Naive thymus-derived CD4-positive, alpha-beta T cell (primary cell): Measurements from ENCODE around the gene OXSR1. TPM values are rescaled to one million over a fixed set of nuclear protein-coding genes. Genes with fewer than 3 reads are reported as not detected.

Experiments
- ATAC-seq: fragments of 150-1000 bp; cut with Tn5 transposase; 2 replicates; pipeline ENCODE4 v1.10.0; 2021; ENCODE audit warnings: mild to moderate bottlenecking, moderate library complexity
- CTCF ChIA-PET: fragments of 350-600 bp; sonication (Branson Sonifier 250); formaldehyde crosslinking; loops from one replicate; lab custom pipeline; 2021; ENCODE audit warnings: antibody characterized with exemption; lab: Charles Lee
- POLR2A ChIA-PET: fragments of 350-600 bp; sonication (Branson Sonifier 250); formaldehyde crosslinking; loops from one replicate; lab custom pipeline; 2021; ENCODE audit warnings: antibody characterized with exemption, inconsistent platforms; lab: Charles Lee
- DNase-seq, 9 donors: peaks; one replicate each; pipeline versions ENCODE4 v3.0.0 to v3.0.0-alpha.2; 2020 to 2022; ENCODE audit warnings: mixed read lengths in 1 of 9
- H3K27ac ChIP-seq: one replicate; pipeline ENCODE4 v1.7.0; 2013; ENCODE audit warnings: mild to moderate bottlenecking, low read depth, low read length, moderate library complexity
- H3K27me3 ChIP-seq, 2 donors: one replicate each; pipeline ENCODE4 v1.7.0; 2013; ENCODE audit warnings: low read length in 2 of 2, mild to moderate bottlenecking in 2 of 2, moderate library complexity in 2 of 2; ENCODE audit not compliant: control insufficient read depth in 2 of 2, insufficient read depth in 2 of 2
- H3K36me3 ChIP-seq, 3 experiments: 1 replicate in 2 of 3; 2 replicates in 1 of 3; pipeline ENCODE4 v1.7.0; 2013; ENCODE audit warnings: low read length in 3 of 3, mild to moderate bottlenecking in 3 of 3, moderate library complexity in 1 of 3; ENCODE audit not compliant: insufficient read depth in 3 of 3, control insufficient read depth in 2 of 3
- H3K4me1 ChIP-seq, 2 donors: one replicate each; pipeline ENCODE4 v1.7.0; 2013; ENCODE audit warnings: low read length in 2 of 2, mild to moderate bottlenecking in 2 of 2, moderate library complexity in 1 of 2; ENCODE audit not compliant: control insufficient read depth in 2 of 2, insufficient read depth in 2 of 2
- H3K4me3 ChIP-seq: 2 replicates; pipeline ENCODE4 v1.7.0; 2013; ENCODE audit warnings: mild to moderate bottlenecking, low read length
- H3K9me3 ChIP-seq, 3 experiments: 1 replicate in 2 of 3; 2 replicates in 1 of 3; pipeline ENCODE4 v1.7.0; 2013; ENCODE audit warnings: low read length in 3 of 3; ENCODE audit not compliant: control insufficient read depth in 2 of 3
- H3K27ac Mint-ChIP-seq, 9 donors: one replicate each; pipeline ENCODE4 v1.8.0; 2020 to 2022; ENCODE audit warnings: mixed read lengths in 9 of 9, mild to moderate bottlenecking in 8 of 9, moderate library complexity in 5 of 9, inconsistent platforms in 2 of 9
- H3K27me3 Mint-ChIP-seq, 5 donors: one replicate each; pipeline ENCODE4 v1.8.0; 2021 to 2022; ENCODE audit warnings: mixed read lengths in 5 of 5, mild to moderate bottlenecking in 1 of 5
- H3K36me3 Mint-ChIP-seq, 5 donors: one replicate each; pipeline ENCODE4 v1.8.0; 2020 to 2022; ENCODE audit warnings: mixed read lengths in 5 of 5, mild to moderate bottlenecking in 3 of 5, inconsistent platforms in 1 of 5
- H3K4me1 Mint-ChIP-seq, 7 donors: one replicate each; pipeline ENCODE4 v1.8.0; 2020 to 2022; ENCODE audit warnings: mixed read lengths in 7 of 7, mild to moderate bottlenecking in 3 of 7, inconsistent platforms in 1 of 7
- H3K4me3 Mint-ChIP-seq, 10 donors: one replicate each; pipeline ENCODE4 v1.8.0; 2020 to 2022; ENCODE audit warnings: mild to moderate bottlenecking in 10 of 10, mixed read lengths in 10 of 10, moderate library complexity in 6 of 10, inconsistent platforms in 2 of 10
- H3K9me3 Mint-ChIP-seq, 11 donors: one replicate each; pipeline ENCODE4 v1.8.0; 2020 to 2022; ENCODE audit warnings: mixed read lengths in 11 of 11, mild to moderate bottlenecking in 4 of 11, inconsistent platforms in 1 of 11, moderate library complexity in 1 of 11
- intact Hi-C, 2 donors: fragments of 100-400 bp; cut with micrococcal nuclease; formaldehyde crosslinking; loops; one replicate each; pipeline ENCODE4 v1.15.1; 2023
- polyA plus RNA-seq, 2 donors: library from polyadenylated mRNA; unstranded; fragments of 300-500 nt; fragmentation: Illumina TruSeq; gene quantifications; one replicate each; pipeline ENCODE4 v1.2.3, GENCODE V29; 2021
- total RNA-seq, 6 experiments: library from RNA in 5 of 6; stranded (reverse) in 5 of 6; gene quantifications; 1 replicate in 5 of 6; 2 replicates in 1 of 6; pipeline ENCODE4 v1.2.3 and lab custom pipeline; 2021 to 2026

The OXSR1 gene
- total and polyA plus RNA-seq, 7 experiments from 2014 or later: 12.3 to 59.7 (median 35.9) TPM

GRCh38 chr3:38121832-38122461 is 43.4 kb upstream of the OXSR1 start:
- Mint-ChIP-seq H3K4me1 (peaks cover 4 to 20% (median 9%) of the 10 kb centered on the region in 7 donors), H3K27ac (peak overlapping the region in 2 of 9 donors; percentile 1 to 52), H3K27me3 (no peaks in the 10 kb centered on the region), H3K36me3 (peaks cover 0 to 29% (median 12%) of the 10 kb centered on the region in 5 donors), H3K4me3 (no peak overlapping the region), H3K9me3 (no peaks in the 10 kb centered on the region)
- Histone ChIP-seq H3K4me1 (no peaks in the 10 kb centered on the region), H3K27ac (no peak overlapping the region), H3K4me3 (no peak overlapping the region), H3K9me3 (no peaks in the 10 kb centered on the region), H3K36me3 (peaks cover 11 to 69% (median 14%) of the 10 kb centered on the region in 3 experiments), H3K27me3 (no peaks in the 10 kb centered on the region)
- intact Hi-C loops: no loop called here
- ATAC-seq: no peak
- ChIA-PET POLR2A (no interaction called here), CTCF (no interaction called here)
- peak in 1 of 9 donors; percentile 16 for DNase-seq

DNA sequence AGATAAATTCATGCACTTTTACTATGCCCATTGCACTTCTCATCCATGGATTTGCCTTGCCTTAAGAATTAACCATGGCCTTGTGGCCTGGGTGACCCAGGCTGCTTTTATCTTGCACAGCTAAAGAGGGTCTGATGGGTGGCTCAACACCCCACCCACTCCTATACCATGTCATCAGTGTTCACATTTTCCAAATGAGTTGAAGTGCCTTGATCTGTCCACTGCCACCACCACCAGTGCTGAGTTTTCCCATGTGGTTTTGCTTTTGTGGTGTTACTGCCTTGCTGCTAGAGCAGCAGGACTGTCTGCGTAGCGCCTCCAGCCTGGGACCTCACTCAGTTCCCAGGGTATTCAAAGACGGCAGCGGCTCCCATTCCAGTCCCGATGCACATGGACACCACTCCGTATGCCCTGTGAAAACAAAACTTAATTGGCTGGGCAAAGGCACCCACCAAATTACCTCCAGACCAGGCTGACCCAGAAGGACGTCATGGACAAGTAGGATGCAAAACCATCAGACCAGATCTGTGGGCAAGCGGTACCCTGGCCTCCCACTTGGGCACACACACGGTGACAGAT is 42.5 kb upstream of the OXSR1 start:
- Mint-ChIP-seq H3K9me3 (no peaks in the 10 kb centered on the region), H3K4me1 (peaks cover 4 to 20% (median 10%) of the 10 kb centered on the region in 7 donors), H3K4me3 (no peak overlapping the region), H3K27me3 (no peaks in the 10 kb centered on the region), H3K27ac (peak overlapping the region in 2 of 9 donors; percentile 45 to 77), H3K36me3 (peaks cover 0 to 37% (median 12%) of the 10 kb centered on the region in 5 donors)
- no peak for ATAC-seq
- DNase-seq: peak in 1 of 9 donors; percentile 18
- intact Hi-C loops: no loop called here
- H3K9me3 ChIP-seq: no peaks in the 10 kb centered on the region
- peaks cover 19 to 78% (median 23%) of the 10 kb centered on the region in 3 experiments for H3K36me3 ChIP-seq
- CTCF ChIA-PET: no interaction called here
- no peaks in the 10 kb centered on the region for H3K27me3 ChIP-seq
- POLR2A ChIA-PET: no interaction called here
- H3K4me3 ChIP-seq: no peak overlapping the region
- no peak overlapping the region for H3K27ac ChIP-seq
- H3K4me1 ChIP-seq: no peaks in the 10 kb centered on the region

GRCh38 chr3:38124324-38125122 is 40.8 kb upstream of the OXSR1 start:
- no peak overlapping the region for H3K4me3 ChIP-seq
- H3K4me1 Mint-ChIP-seq: peaks cover 4 to 16% (median 6%) of the 10 kb centered on the region in 7 donors
- intact Hi-C loops: no loop called here
- peaks cover 0 to 42% (median 12%) of the 10 kb centered on the region in 5 donors for H3K36me3 Mint-ChIP-seq
- H3K9me3 Mint-ChIP-seq: no peaks in the 10 kb centered on the region
- ChIA-PET POLR2A (interaction anchor here (0.8 kb wide), 1 partner anchor 40 kb away, joined by 3 read pairs; no protein-coding TSS in a partner anchor), CTCF (no interaction called here)
- no peaks in the 10 kb centered on the region for H3K4me1 ChIP-seq
- H3K4me3 Mint-ChIP-seq: no peak overlapping the region
- H3K27me3 Mint-ChIP-seq: no peaks in the 10 kb centered on the region
- no peaks in the 10 kb centered on the region for H3K27me3 ChIP-seq
- DNase-seq (no peak), ATAC-seq (no peak)
- no peak overlapping the region for H3K27ac ChIP-seq
- no peaks in the 10 kb centered on the region for H3K9me3 ChIP-seq
- H3K36me3 ChIP-seq: peaks cover 23 to 94% (median 26%) of the 10 kb centered on the region in 3 experiments
- peak overlapping the region in 3 of 9 donors; percentile 6 to 45 (median 23) for H3K27ac Mint-ChIP-seq

- peak in 1 of 9 donors; percentile 17 for DNase-seq
- Histone ChIP-seq H3K4me1 (no peaks in the 10 kb centered on the region), H3K27me3 (no peaks in the 10 kb centered on the region), H3K4me3 (no peak overlapping the region), H3K9me3 (no peaks in the 10 kb centered on the region), H3K27ac (no peak overlapping the region), H3K36me3 (peaks cover 23 to 95% (median 26%) of the 10 kb centered on the region in 3 experiments)
- Mint-ChIP-seq H3K4me3 (no peak overlapping the region), H3K9me3 (no peaks in the 10 kb centered on the region), H3K36me3 (peaks cover 4 to 47% (median 16%) of the 10 kb centered on the region in 5 donors), H3K4me1 (peaks cover 7 to 20% (median 10%) of the 10 kb centered on the region in 7 donors), H3K27me3 (no peaks in the 10 kb centered on the region), H3K27ac (peak overlapping the region in 5 of 9 donors; percentile 6 to 77 (median 53))
- no peak for ATAC-seq
- ChIA-PET POLR2A (no interaction called here), CTCF (no interaction called here)
- intact Hi-C loops: no loop called here
Observed at GRCh38 chr3:38125305-38126120, 39.8 kb upstream of the OXSR1 start.

GRCh38 chr3:38126121-38126892 is 39.0 kb upstream of the OXSR1 start:
- Histone ChIP-seq H3K36me3 (peaks cover 23 to 95% (median 26%) of the 10 kb centered on the region in 3 experiments), H3K4me1 (no peaks in the 10 kb centered on the region), H3K27me3 (no peaks in the 10 kb centered on the region), H3K9me3 (no peaks in the 10 kb centered on the region), H3K4me3 (no peak overlapping the region), H3K27ac (no peak overlapping the region)
- Mint-ChIP-seq H3K9me3 (no peaks in the 10 kb centered on the region), H3K4me3 (no peak overlapping the region), H3K36me3 (peaks cover 5 to 48% (median 17%) of the 10 kb centered on the region in 5 donors), H3K4me1 (peaks cover 5 to 19% (median 13%) of the 10 kb centered on the region in 7 donors), H3K27ac (peak overlapping the region in 2 of 9 donors; percentile 52 to 59), H3K27me3 (no peaks in the 10 kb centered on the region)
- ATAC-seq: no peak
- no peak for DNase-seq
- intact Hi-C loops: no loop called here
- CTCF ChIA-PET: no interaction called here
- POLR2A ChIA-PET: interaction anchor here (0.6 kb wide), 1 partner anchor 10 kb away, joined by 3 read pairs; no protein-coding TSS in a partner anchor
